Keratinocyte (primary cell): ENCODE measurements around the gene HIVEP1. TPM values are rescaled to one million over a fixed set of nuclear protein-coding genes. Genes with fewer than 3 reads are reported as not detected.

Experiments
- DNase-seq: peaks from one replicate; pipeline ENCODE4 v3.0.0-alpha.2; 2011; ENCODE audit warnings: low read depth, missing footprints, low spot score
- FAIRE-seq: peaks from 2 replicates; lab custom pipeline; 2011; peaks lifted over from hg19 to GRCh38; lab: Jason Lieb, UNC
- H2AFZ ChIP-seq: 2 replicates; pipeline ENCODE4 v1.6.0; 2012; ENCODE audit warnings: low read length, control low read depth, inconsistent platforms; ENCODE audit not compliant: control insufficient read depth
- H3K27ac ChIP-seq: 2 replicates; pipeline ENCODE4 v1.5.1; 2011; ENCODE audit warnings: low read length; ENCODE audit not compliant: control insufficient read depth, insufficient read depth
- H3K27me3 ChIP-seq: 3 replicates; pipeline ENCODE4 v1.6.0; 2011; ENCODE audit warnings: low read length; ENCODE audit not compliant: control insufficient read depth, insufficient read depth; ENCODE audit errors: extremely low read depth
- H3K36me3 ChIP-seq, 2 experiments: 2 replicates in 1 of 2; 3 replicates in 1 of 2; pipeline ENCODE4 v1.5.1; 2011; ENCODE audit warnings: low read length in 2 of 2, mild to moderate bottlenecking in 1 of 2; ENCODE audit not compliant: control insufficient read depth in 2 of 2, insufficient read depth in 2 of 2; ENCODE audit errors: extremely low read depth in 1 of 2
- H3K4me1 ChIP-seq: 3 replicates; pipeline ENCODE4 v1.5.1; 2011; ENCODE audit warnings: low read length; ENCODE audit not compliant: control insufficient read depth, insufficient read depth; ENCODE audit errors: extremely low read depth
- H3K4me2 ChIP-seq: 3 replicates; pipeline ENCODE4 v1.6.0; 2011; ENCODE audit warnings: low read depth, low read length; ENCODE audit not compliant: control insufficient read depth, insufficient read depth; ENCODE audit errors: extremely low read depth
- H3K4me3 ChIP-seq, 3 experiments: fragments of 200-600 bp in 1 of 3; sonication (generic) in 1 of 3; 2 replicates in 2 of 3; 3 replicates in 1 of 3; pipeline ENCODE4 v1.5.1; 2011 to 2016; ENCODE audit warnings: low read length in 3 of 3, mild to moderate bottlenecking in 3 of 3, control low read depth in 2 of 3, inconsistent platforms in 1 of 3, low read depth in 1 of 3, mixed read lengths in 1 of 3, mixed run types in 1 of 3, moderate library complexity in 1 of 3; ENCODE audit not compliant: control insufficient read depth in 2 of 3, insufficient read depth in 2 of 3; ENCODE audit errors: extremely low read depth in 1 of 3
- H3K79me2 ChIP-seq: 2 replicates; pipeline ENCODE4 v1.6.0; 2012; ENCODE audit warnings: low read length; ENCODE audit not compliant: control insufficient read depth, insufficient read depth
- H3K9ac ChIP-seq: 3 replicates; pipeline ENCODE4 v1.6.0; 2011; ENCODE audit warnings: low read length; ENCODE audit not compliant: control insufficient read depth, insufficient read depth; ENCODE audit errors: extremely low read depth
- H3K9me1 ChIP-seq: 3 replicates; pipeline ENCODE4 v1.6.0; 2011; ENCODE audit warnings: low read length; ENCODE audit not compliant: control insufficient read depth, insufficient read depth; ENCODE audit errors: extremely low read depth
- H3K9me3 ChIP-seq: 2 replicates; pipeline ENCODE4 v1.5.1; 2012; ENCODE audit warnings: low read depth, low read length; ENCODE audit not compliant: control insufficient read depth
- H4K20me1 ChIP-seq: 3 replicates; pipeline ENCODE4 v1.6.0; 2011; ENCODE audit warnings: low read length; ENCODE audit not compliant: control insufficient read depth, insufficient read depth; ENCODE audit errors: extremely low read depth
- EZH2 ChIP-seq: IDR thresholded peaks from one replicate; pipeline ENCODE4 v1.6.1; 2012; ENCODE audit warnings: inconsistent platforms, mild to moderate bottlenecking, low read length, moderate library complexity
- dilution Hi-C: fragments of 300-500 bp; cut with MboI; formaldehyde crosslinking; loops from one replicate; pipeline ENCODE4 v1.7.0; 2020; ENCODE audit warnings: low sequenced_read_pairs; ENCODE audit not compliant: extremely low pct_ligation_motif_present
- polyA plus RNA-seq, 5 experiments: library from polyadenylated mRNA; depleted of rRNA in 3 of 5; stranded (reverse) in 3 of 5; stranded (forward) in 1 of 5; unstranded in 1 of 5; fragments of >200 nt; gene quantifications; 1 replicate in 1 of 5; 2 replicates in 3 of 5; 3 replicates in 1 of 5; pipeline versions ENCODE4 v1.2.1 to v1.2.3, GENCODE V29; 2011 to 2012; ENCODE audit warnings: missing spikeins in 2 of 5, low read depth in 1 of 5, low replicate concordance in 1 of 5
- TF ChIP-seq, protein P1 (sequence below), 3 experiments: IDR thresholded peaks in 1 of 3; conservative IDR thresholded peaks in 1 of 3; optimal IDR thresholded peaks in 1 of 3; 2 replicates in 2 of 3; 3 replicates in 1 of 3; pipeline versions ENCODE3 to v1.5.1; 2011; ENCODE audit warnings: low read length in 3 of 3, mild to moderate bottlenecking in 3 of 3, moderate library complexity in 2 of 3, control low read depth in 1 of 3, inconsistent platforms in 1 of 3; ENCODE audit not compliant: insufficient read depth in 2 of 3; ENCODE audit errors: extremely low read depth in 1 of 3

The HIVEP1 gene
- polyA plus RNA-seq, 1 donor (not counting 4 experiments of a cell fraction or from before 2014, with no cell fraction given), result 13.7 TPM

DNA sequence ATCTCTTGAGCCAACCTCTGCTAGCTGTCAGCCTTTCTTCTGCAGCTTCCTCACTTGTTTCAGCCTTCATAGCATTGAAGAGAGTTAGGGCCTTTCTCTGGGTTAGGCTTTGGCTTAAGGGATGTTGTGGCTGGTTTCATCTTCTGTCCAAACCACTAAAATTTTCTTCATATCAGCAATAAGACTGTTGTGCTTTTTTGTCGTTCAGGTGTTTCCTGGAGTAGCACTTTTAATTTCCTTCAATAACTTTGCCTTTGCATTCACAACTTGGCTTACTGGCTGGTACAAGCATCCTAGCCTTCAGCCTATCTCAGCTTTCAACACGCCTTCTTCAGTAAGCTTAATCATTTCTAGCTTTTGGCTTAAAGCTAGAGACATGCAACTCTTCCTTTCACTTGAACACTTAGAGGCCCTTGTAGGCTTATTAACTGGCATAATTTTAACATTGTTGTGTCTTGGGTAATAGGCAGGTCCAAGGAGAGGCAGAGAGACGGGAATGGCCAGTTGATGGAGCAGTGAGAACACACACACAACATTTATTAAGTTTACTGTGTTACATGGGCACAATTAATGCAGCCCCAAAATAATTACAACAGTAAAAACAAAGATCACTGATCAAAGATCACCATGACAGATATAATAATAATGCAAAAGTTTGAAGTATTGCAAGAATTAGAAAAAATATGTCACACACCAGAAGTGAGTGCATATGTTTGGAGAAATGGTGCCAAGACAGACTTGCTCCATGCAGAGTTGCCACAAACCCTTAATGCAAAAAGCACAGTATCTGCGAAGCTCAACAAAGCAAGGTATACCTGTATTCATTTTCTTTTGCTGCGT is 98.6 kb downstream of the HIVEP1 start:
- Histone ChIP-seq H3K4me2 (no peak overlapping the region), H3K27me3 (no peaks in the 10 kb centered on the region), H2AFZ (no peak overlapping the region), H3K79me2 (no peaks in the 10 kb centered on the region), H3K27ac (no peak overlapping the region), H4K20me1 (no peaks in the 10 kb centered on the region), H3K9ac (no peak overlapping the region), H3K4me3 (no peak overlapping the region), H3K9me3 (no peaks in the 10 kb centered on the region), H3K4me1 (peaks cover 9% of the 10 kb centered on the region), H3K9me1 (peaks cover 2% of the 10 kb centered on the region), H3K36me3 (peaks cover 0 to 5% of the 10 kb centered on the region in 2 experiments)
- dilution Hi-C loops, result no loop called here
- no peak for TF ChIP-seq EZH2
- TF ChIP-seq, protein P1, sequence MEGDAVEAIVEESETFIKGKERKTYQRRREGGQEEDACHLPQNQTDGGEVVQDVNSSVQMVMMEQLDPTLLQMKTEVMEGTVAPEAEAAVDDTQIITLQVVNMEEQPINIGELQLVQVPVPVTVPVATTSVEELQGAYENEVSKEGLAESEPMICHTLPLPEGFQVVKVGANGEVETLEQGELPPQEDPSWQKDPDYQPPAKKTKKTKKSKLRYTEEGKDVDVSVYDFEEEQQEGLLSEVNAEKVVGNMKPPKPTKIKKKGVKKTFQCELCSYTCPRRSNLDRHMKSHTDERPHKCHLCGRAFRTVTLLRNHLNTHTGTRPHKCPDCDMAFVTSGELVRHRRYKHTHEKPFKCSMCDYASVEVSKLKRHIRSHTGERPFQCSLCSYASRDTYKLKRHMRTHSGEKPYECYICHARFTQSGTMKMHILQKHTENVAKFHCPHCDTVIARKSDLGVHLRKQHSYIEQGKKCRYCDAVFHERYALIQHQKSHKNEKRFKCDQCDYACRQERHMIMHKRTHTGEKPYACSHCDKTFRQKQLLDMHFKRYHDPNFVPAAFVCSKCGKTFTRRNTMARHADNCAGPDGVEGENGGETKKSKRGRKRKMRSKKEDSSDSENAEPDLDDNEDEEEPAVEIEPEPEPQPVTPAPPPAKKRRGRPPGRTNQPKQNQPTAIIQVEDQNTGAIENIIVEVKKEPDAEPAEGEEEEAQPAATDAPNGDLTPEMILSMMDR (optimal IDR thresholded peaks at IDR 0.05 in 1 of 3, IDR thresholded peaks at IDR 0.05 in 1 of 3, conservative IDR thresholded peaks at IDR 0.05 in 1 of 3; ENCODE audit: extremely low read depth in 1 of 3, insufficient read depth in 2 of 3, low read length in 3 of 3), result no peak
- DNase-seq (no peak), FAIRE-seq (no peak)

DNA sequence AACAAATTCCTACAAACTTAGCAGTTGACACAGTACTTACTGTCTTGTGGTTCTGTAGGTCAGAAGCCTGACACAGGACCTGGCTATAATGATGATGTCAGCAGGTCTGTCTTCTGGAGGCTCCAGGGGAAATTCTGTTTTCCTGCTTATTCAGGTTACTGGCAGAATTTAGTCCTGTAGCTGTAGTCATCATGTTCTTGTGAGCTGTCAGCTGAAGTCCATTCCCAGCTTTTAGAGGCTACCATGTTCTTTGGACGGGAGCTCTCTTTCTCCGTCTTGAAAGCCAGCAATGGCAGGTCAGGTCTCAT is 99.2 kb downstream of the HIVEP1 start:
- peaks cover 0 to 6% of the 10 kb centered on the region in 2 experiments for H3K36me3 ChIP-seq
- no peaks in the 10 kb centered on the region for H3K27me3 ChIP-seq
- peaks cover 2% of the 10 kb centered on the region for H3K9me1 ChIP-seq
- peak; percentile 69 for FAIRE-seq
- no peak overlapping the region for H3K4me2 ChIP-seq
- H3K9ac ChIP-seq, result no peak overlapping the region
- H3K79me2 ChIP-seq, result no peaks in the 10 kb centered on the region
- no peaks in the 10 kb centered on the region for H3K9me3 ChIP-seq
- H2AFZ ChIP-seq, result no peak overlapping the region
- peaks cover 9% of the 10 kb centered on the region for H3K4me1 ChIP-seq
- H3K27ac ChIP-seq, result no peak overlapping the region
- H3K4me3 ChIP-seq, result no peak overlapping the region
- TF ChIP-seq, protein P1 (optimal IDR thresholded peaks at IDR 0.05 in 1 of 3, IDR thresholded peaks at IDR 0.05 in 1 of 3, conservative IDR thresholded peaks at IDR 0.05 in 1 of 3; ENCODE audit: extremely low read depth in 1 of 3, insufficient read depth in 2 of 3, low read length in 3 of 3), result no peak
- TF ChIP-seq EZH2, result no peak
- dilution Hi-C loops, result no loop called here
- no peaks in the 10 kb centered on the region for H4K20me1 ChIP-seq
- no peak for DNase-seq
